SIG-M5 (cell line): ENCODE measurements around the gene ASPRV1.

ENCODE experiments used
- DNase-seq: peaks from one replicate; lab custom pipeline; 2025; lab: John Stamatoyannopoulos, UW

Gene ASPRV1

GRCh38 chr2:69988086-69988635 lies 26.7 kb upstream of the ASPRV1 start:
- no peak for DNase-seq

DNA sequence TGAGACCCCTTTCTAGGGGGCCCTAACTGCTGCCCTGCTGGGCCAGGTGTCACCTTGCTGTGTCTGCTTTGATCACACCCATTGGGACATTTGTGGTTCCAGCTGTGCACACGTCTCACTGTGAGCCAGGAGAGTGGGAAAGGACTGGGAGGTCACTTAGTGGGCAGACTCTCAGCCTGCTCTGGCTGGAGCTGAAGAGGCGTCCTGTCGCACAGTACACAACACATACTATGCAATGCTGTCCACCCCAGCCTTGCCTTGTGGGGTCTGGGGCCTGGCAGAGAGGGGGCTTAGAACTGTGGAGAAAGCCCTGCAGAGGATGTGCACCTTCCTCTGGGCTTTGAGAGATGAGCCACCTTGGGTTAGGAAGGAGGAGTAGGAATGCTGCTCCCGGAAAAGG lies 25.3 kb upstream of the ASPRV1 start:
- no peak for DNase-seq

DNA sequence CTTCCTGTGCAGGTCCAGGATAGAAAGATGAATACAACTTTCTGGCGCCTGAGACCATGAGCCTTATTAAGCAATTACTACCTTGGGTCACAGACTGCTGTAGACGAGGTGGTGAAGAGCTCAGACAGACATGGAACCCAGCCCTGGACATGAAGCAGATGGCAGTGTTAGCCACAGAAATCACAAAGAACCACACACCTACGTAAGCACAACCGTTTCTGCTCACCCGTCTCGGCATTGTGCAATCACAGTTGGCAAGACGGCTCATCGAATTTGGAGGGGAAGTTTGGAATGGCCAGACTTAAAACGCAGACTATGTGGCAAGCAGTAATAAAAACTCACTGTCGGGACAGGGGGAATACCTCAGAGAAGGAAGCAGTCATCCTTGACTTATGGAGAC lies 24.3 kb upstream of the ASPRV1 start:
- DNase-seq, result peak; percentile 58

GRCh38 chr2:69985216-69985615 lies 23.8 kb upstream of the ASPRV1 start:
- DNase-seq, result no peak

DNA sequence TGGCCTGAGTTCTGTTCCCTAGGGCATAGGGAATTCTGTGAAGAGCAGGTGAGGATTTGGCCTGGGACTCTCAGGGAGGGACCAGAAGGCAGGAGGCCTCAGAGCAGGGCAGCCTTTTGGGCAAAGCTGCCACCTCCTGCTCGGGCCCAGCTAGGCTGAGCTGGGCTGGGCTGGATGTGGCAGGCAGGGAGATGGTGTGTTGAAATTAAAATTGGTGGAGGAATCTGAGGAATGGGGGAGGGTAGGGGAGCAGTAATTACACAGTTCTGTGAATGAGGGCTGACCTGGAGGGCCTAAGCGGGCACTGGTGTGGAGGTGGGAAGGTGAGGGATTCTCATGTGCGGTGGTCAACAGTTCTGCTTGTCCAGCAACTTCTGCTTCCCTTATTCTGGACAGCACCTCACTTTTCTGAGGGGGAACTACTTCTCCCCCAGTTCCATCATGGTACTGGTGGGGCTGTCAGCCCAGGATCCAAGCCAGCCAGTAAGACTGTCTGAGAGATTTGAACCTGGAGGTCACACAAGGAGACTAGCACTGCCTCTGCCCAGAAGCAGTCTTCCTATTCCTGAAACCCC lies 22.0 kb upstream of the ASPRV1 start:
- no peak for DNase-seq

DNA sequence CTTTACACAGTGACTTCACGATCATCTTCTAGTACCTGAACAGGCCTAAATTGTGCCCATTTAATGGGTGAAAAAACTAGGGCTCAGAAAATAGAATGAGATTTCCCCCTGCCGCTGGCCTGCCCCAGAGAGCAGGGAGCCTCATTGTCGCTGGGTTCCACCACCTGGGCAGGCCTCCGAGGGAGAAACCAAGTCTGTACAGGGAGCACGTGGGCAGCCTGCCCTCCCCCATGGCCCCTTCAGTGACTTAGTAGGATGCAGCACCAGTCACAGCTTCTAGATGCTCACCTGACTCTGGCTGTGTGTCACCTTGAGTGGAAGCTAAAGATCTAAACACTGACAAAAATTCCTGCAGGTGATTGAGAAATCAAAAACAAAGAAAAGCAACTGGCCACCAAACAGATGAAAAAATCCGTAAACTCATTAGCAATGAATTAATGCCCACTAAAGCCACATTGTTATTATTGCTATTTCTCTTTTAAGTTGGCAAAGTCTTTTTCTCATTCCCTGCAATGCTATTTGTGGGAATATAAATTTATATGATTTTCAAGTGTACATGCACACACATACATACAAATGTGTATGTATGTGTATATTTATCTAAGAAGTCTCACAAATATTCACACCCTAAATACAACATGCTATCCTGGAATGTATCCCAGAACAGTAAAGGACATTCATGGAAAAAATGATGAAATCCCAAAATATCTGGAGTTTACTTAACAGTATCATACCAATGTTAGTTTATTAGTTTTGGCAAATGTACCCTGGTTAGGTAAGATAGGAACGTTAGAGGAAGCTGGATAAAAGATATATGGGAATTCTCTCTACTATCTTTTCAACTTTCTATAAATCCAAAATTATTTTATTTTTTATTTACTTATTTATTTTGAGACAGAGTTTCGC lies 18.7 kb upstream of the ASPRV1 start:
- DNase-seq, result no peak

DNA sequence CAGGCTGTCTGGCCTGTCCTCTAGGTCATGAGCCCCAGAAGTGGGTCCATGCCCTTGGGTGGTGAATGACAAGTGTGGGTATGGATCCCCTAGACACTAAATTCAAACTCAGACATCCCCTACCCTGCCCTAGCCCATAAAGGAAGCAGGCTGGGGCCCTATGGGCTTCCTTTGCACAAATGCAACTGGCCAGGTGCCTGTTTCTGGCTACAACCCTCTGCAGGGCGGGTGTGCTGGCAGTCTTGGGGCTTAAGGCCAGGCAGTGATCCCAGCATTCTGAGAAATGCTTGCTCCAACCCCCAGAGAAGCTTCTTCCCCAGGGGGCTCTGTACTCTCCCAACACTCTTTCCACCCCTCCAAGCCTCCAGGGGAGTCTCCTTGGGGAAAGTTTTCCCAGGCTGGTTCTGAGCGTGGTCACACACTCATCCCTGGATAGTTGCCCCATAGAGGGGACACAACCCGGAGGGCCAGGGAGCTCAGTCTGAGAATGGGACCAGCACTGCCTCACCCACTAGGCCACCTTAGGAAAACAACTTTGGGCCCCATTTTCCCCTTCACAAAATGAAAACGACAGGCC lies 16.6 kb upstream of the ASPRV1 start:
- DNase-seq, result no peak

GRCh38 chr2:69977186-69977585 lies 15.8 kb upstream of the ASPRV1 start:
- DNase-seq, result no peak

- no peak for DNase-seq
Observed at GRCh38 chr2:69975853-69976462, 14.5 kb upstream of the ASPRV1 start.

GRCh38 chr2:69975136-69975852 lies 13.9 kb upstream of the ASPRV1 start:
- DNase-seq, result no peak

DNA sequence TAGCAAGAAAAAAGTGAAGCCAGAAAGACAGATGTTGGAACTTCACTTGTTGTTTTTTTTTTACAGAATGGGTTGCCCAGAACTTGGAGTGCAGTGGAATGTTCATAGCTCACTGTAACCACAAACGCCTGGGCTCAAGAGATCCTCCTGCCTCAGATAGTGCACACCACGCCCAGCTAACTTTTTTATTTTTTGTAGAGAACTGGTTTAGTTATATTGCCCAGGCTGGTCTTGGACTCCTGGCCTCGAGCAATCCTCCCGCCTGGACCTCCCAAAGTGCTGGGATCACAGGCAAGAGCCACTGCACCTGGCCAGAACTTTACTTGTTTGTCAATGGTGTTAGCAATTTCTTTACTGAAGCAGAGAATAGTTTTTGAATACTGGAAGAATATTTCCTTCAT lies 11.9 kb upstream of the ASPRV1 start:
- DNase-seq, result no peak

DNA sequence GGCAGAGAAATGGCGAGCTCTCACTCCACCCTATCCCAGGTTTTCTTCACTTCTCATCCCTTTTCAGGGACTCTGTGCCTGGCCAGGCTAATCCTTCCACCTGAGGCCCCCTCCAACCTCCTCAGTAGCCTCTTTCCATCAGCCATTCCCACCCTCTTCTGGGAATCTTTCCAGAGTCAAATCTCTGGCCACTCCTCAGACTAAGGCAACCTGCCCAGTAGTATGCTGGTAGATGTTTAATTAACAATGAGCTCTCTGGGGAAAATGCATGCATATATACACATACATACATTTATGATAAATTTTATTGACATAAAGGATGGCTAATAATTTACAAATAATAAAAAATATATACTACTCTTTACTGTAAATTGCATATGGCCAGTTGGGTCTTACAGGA lies 11.4 kb upstream of the ASPRV1 start:
- no peak for DNase-seq

- no peak for DNase-seq
Observed at GRCh38 chr2:69969991-69970390, 8.6 kb upstream of the ASPRV1 start.

DNA sequence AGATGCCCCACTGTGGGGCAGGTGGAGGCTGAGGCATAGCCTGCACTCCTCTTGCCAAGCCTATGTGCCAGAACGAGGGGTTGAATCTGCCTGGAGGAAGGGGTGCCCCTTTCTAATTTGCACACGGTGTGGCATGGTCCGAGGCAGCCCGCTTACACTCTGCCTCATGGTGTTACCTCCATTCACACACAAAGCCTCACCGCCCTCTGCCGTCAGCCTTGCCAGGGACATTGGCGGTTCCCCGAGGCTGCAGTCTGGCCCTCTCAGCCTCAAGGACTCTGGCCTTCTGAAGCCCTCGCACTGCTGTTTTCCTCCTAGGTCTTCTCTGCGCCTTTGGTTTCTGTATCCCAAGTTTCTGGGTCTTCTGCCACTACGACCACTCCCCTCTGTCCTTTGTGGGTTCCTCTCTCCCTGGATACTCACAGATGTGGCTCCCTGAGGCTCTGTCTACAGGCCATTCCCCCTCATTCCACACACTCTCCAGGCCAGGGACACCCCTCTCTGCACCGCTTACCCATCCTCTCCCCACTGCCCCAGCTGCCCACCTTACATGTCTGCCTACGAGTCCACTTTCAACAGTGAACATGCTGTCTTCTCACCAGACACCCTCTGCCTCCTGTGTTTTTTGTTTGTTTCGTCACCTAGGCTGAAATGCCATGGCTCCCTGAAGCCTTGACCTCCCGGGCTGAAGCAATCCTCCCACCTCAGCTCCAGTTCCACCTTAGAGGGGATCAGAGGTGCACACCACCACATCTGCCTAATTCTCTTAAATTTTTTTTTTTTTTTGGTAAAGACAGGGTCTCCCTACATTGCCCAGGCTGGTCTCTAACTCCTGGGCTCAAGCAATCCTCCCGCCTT lies 7.9 kb upstream of the ASPRV1 start:
- no peak for DNase-seq

DNA sequence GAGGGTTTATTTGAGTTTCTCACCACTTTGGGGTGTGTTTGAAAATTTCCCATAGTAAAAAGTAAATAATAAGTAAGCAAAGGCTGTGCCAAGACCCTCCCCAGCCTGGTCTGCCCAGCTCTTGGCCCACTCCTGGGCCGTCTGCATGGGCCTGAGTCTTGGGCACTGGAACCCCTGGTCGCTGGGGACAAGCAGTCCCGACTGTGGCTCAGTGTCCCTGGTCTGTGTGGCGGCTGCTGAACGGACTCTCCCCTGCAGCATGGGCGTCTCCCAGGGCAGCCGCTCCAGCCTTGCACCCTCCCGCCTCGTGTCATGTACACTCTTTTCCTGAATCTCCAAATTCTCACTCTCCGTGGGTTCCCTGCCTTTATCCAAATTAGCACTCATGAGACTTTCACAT lies 7.2 kb upstream of the ASPRV1 start:
- DNase-seq, result no peak

DNA sequence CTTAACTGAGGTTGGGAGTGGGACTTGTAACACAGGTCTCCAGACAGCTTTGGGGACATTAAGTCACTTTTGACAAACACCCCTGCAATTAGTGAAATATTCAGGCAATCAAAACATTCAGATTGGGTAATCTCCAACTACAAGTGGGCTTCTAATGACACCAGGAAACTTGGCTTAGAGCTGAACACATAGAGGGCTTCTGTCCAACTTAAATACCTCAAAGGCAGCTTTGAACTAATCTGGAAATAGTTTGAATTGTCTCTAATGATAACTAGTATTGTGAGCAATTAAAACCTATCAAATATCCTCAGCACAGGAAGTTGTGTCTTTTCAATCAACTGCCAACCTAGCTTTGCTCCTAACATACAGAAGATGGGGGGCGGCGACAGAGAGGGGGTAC lies 5.1 kb upstream of the ASPRV1 start:
- no peak for DNase-seq

DNA sequence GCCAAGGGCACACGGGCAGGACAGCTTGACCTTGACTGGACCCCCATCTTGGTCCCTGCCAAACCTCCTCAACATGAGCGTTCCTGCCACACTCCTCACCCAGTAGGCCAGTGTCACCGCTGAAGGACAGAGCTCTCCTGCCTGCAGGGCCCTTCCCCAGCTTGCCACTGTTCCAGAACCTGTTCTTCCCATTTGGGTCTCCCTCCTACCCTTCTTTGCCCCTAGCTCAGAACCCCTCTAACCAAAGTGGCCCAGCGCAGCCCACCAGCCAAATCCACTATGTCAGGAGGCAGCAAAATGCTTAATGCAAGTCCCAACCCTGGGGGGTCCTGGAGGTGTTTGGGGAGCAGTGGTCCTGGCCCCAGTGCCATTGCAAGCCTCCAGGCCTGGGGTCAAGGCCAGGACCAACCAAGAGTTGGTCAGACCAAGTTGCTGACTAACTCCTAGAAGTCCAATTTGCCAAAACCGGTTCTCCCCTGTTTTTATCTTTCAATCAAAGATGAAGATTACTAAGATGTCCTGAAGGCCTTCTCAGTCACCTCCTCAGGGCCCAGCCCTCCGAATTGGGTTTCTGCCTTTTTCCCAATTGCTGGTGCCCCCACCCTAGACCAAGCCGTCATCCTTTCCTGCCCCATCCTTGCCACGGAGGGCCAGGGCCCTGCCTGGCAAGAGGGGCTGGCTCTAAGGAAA lies 4.5 kb upstream of the ASPRV1 start:
- DNase-seq, result no peak

DNA sequence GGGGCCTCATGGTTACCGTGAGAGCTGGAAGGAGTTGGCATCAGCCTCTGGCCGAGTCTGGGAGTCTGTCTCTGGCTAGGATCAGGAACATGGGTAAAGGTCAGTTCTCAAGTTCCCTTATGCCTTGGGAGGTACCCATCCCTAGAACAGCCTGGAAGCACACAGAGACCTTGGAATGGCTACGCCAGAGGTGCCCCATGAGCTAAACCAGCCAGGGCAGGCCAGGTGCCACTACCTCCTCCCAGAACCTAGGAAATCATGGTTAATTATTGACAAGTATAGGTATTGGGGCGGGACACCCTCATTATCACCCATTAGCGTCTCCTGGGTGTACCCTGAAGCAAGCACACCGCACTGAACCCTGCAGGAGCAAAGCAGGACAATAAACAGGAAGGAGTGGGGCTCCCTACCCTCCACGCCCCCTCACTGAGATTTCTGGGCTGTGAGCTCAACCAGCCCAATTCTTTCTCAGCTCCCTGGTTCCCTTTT lies 3.0 kb upstream of the ASPRV1 start:
- DNase-seq, result no peak

- no peak for DNase-seq
Observed at GRCh38 chr2:69962986-69963730, 1.7 kb upstream of the ASPRV1 start.

GRCh38 chr2:69960821-69961220 lies 610 bp downstream of the ASPRV1 start:
- DNase-seq, result no peak
